Left ventricle myocardium superior (tissue), 1 donor: ENCODE measurements around the gene TMBIM4. TPM values are rescaled to one million over a fixed set of nuclear protein-coding genes. Genes with fewer than 3 reads are reported as not detected.

Source experiments
- ATAC-seq: fragments of 200-7000 bp; cut with Tn5 transposase; one replicate; pipeline ENCODE4 v1.9.1; 2020; ENCODE audit warnings: mild to moderate bottlenecking, moderate library complexity
- DNase-seq: peaks from one replicate; pipeline ENCODE4 v3.0.0-alpha.2; 2020
- intact Hi-C: fragments of 100-400 bp; cut with micrococcal nuclease; formaldehyde crosslinking; loops from one replicate; pipeline ENCODE4 v1.11.0; 2022
- total RNA-seq: library from RNA; stranded (reverse); fragmentation: NEBNext Ultra II Directional; extraction: Animal tissue kit (Norgen Biotek cat#: 25700); gene quantifications from one replicate; pipeline ENCODE4 v1.2.1, GENCODE V29; 2021
- donor health status: DM: no; HTN: yes; CAD: no; lungs with severe emphysema.

The TMBIM4 gene
- total RNA-seq, 1 donor from 2014 or later = 65.9 TPM

DNA sequence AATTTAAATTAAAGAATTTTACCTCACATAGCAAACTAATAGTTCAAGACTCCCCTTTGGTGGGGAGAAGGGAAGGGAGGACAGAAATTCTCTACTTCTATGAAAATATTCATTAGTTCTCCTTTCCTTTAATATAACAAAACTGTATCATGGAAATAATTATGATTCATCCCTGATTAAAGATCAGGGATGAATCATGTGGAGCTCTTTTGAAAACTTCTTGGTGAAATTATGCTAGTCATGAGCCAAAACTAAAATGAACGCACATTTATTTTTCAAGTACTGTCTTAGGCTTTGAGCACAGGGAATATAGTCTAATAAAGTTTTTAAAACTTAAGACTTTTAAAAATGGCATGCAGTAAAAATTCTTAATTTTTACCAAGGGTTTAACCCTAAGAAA is 17.1 kb downstream of the TMBIM4 start:
- intact Hi-C loops = no loop called here
- DNase-seq = no peak
- no peak for ATAC-seq

DNA sequence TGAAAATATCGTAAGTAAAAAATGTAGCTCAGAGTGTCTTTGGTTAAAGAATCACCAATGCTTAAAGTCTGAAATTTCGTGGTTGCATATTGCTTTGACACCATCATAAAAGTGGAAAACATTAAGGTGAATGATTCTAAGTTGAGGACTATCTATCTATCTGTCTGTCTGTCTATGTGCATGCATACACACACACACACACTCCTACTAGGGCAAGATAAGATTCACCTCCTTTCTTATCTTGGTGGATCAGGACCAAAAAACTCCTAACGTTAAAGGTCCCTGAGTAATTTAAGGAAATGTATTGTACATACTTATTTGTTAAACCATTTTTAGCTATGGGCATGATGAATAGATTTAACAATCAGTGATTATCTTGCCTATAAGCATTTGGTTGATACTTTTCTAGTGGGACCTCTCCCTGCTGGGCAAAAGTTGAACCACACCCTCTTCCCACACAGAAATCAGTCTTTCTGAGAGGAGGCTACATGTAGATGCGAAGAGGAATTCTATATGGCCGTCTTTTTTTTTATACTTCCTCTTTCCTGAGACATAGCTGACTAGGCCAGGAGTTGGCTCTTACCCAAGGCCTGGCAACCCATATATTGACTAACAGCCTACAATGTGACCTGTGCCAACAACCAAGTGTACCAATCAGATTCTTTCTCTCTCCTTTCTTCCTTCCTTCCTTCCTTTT is 19.9 kb downstream of the TMBIM4 start:
- ATAC-seq = peak; percentile 54
- intact Hi-C loops = no loop called here
- DNase-seq = peak; percentile 29

DNA sequence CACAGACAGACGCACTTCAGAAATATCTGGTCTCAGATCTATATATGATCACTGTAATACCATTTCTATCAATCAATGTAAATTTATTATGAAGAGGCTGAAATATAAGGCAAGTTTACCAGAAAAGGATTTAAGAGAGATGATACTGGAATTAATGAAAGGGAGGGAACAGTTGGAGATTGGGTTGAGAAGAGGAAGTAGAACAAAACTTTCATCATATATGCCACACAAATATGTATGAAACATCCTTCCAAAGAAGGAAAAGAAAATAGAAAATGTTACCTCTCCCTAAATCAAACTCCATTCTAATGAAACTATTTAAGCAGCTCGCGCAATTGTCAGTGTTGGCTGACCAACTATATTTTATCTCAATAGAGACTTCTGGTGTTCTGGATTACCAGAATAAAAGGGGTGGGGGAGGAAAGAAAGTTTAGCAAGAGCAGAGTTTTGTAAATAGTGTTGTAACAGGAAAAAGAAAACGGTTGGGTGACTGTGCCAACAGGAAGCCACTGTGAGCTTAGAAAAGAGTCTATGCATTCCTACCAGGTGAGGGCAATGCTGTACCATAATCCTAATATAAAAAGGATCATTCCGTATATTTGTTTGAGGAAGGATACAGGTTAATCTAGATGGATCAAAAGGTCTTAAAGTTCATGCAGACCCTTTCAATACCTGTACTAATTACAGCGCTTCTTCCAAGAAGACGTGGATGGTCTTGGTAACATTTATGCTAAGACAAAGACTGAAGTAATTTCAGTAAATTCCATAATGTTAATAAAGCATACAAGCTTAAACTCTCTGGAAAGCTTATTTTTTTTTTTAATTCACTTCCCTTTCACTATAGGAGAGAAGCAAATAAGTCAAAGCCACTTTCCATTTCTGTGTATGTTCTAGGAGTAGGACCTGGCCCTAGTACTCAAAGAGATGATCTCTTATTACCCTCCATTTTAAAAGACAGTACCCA is 24.7 kb downstream of the TMBIM4 start:
- intact Hi-C loops = no loop called here
- peak; percentile 20 for DNase-seq
- ATAC-seq = peak; percentile 80

DNA sequence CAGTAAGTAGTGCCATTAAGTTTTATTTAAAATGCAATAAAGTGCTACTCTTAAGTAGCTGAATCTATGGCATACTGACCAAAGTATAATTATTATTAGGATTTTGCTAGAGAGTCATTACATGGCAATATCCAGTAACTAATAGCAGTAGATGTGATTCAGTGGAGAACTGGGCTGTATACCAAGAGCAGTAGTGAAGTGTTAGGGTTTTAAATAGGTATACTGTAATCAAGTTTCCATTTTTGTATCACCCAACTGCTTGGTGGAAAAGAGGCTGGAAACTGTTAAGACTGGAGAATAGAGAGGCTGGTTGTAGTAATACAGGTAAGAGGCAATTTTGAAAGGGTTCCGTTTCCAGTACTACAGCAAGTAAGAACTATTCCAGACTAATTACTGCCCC is 25.9 kb downstream of the TMBIM4 start:
- ATAC-seq (peak; percentile 91), DNase-seq (no peak)
- intact Hi-C loops = no loop called here

DNA sequence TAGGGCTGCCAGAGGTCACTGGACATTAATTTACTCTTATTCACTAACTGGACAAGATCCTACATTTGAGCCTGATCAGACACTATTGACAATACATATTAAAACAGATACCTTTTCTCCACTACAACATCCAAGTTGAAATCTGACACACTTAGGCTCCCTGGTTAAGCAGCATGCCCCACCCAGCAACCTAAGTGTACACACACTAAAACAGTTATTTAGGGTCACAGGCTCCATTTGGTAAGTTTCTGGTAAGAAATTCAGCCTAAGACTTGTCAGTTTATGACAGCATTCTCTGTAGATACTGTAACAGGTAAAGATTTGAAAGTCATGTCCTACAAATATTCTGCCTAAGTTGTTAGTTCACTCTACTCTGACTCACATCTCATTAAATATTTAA is 27.0 kb downstream of the TMBIM4 start:
- intact Hi-C loops = no loop called here
- DNase-seq (no peak), ATAC-seq (no peak)

DNA sequence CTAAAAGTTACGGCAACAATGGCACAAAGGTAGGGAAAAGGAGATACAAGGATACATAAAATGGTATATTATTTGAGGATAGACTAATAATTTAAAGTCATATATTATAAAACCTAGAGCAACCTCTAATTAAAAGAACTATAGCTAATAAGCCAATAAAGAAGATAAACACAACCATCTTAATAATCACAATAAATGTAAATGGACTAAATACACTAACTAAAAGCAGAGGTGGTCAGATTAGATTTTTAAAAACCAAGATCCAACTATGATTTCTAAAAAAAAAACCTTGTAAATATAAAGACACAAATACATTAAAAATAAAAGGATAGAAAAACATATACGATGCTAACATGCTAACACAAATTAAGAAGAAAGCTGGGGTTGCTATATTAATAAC is 28.5 kb downstream of the TMBIM4 start:
- ATAC-seq (no peak), DNase-seq (no peak)
- intact Hi-C loops = no loop called here

DNA sequence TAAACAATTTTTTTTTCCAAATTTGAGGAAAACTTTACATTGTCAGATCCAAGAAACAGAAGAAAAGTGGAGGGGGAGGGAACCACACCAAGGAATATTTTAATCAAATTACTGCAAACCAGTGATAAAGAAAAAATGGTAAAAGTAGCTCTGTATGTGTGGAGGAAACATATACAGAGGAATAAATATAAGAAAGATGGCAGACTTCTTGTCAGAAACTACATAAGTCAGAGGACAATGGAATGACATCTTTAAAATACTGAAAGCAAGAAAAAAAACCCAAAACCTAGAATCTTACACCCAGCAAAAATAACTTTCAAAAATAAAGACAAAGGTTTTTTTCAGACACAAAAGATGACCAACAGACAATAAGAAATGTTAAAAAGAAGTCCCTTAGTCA is 29.1 kb downstream of the TMBIM4 start:
- DNase-seq = no peak
- no peak for ATAC-seq
- intact Hi-C loops = no loop called here

DNA sequence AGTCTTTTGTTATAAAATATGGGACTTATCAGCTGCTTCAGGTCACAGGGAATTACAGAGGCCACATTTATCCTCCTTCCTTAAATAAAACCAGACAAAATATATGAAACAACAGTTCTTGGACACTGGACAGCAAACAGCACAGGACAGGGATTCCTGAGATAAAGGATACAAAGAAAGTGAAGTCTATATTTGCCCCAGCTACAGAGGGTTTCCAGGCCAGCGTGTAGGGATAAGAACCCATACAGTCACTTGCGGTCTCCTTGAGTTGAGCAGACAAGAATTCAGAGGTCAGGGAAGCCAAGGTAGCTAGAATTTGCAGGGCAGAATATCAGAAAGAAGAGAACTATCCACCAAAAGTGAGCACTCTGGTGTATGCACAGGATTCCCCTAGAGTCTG is 30.5 kb downstream of the TMBIM4 start:
- ATAC-seq (peak; percentile 75), DNase-seq (no peak)
- intact Hi-C loops = no loop called here

DNA sequence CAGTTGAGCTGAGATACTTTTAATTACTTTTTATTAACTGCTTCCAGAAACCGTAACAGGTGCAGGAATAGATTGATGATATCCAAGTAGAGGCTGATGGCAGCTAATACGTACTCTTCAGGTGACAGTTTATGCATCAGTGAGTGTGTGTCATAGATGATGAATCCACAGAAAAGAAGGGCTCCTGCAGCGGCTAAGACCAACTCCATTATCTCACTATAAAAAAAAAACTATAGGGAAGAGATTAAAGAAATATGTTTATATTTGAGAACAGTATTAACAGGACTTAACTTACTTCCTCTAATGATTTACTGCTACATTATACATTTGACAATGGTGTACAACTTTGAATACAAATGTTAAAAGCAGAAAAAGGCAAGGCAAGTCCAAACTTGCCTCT is 31.9 kb downstream of the TMBIM4 start:
- intact Hi-C loops = no loop called here
- DNase-seq (no peak), ATAC-seq (no peak)

DNA sequence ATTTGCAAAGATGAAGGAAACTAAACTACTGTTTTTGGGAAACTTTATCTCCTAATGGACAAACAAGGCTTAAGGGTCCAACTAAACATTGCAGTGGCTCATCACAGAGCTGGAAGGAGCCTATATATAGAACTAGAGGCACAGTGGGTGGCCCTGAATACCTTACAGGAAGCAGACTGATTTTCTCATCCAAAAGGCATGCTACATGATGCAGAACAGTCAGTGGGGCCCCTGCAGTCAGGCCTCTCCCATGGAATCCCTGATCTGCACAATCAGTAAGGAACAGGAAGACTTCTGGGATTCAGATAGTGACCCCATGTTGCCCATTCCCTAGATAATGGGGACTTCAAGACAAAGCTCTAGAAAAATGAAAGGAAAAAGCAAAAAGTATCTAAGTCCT is 37.4 kb downstream of the TMBIM4 start:
- ATAC-seq = peak; percentile 77
- no peak for DNase-seq
- intact Hi-C loops = no loop called here

DNA sequence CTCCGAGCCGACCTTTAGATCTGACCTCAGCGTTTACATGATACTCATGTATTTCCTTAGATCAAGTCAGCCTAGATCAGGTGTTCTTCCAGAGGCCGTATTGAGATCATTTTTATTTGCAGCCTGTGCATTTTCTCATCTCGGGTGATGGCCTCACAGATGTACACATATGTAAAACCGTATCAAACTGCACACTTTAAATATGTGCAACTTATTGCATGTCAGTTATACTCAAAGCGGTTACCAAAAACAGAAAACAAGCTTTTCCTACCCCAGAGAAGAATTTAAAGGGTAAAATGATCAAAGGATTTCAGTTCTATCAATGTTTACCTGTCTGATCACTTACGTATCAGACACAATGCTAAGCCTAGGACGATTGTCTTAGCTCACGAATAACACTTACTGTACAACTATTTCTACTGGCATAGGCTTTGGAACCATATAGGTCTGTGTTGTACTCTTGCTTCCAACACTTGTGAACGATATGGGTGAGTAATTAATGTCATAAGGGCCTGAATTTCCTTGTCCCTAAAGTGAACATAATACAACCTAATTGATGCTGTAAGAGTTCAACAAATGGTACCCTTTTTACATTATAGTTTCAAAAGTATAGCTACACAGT is 38.6 kb downstream of the TMBIM4 start:
- ATAC-seq = peak; percentile 3
- intact Hi-C loops = no loop called here
- no peak for DNase-seq

DNA sequence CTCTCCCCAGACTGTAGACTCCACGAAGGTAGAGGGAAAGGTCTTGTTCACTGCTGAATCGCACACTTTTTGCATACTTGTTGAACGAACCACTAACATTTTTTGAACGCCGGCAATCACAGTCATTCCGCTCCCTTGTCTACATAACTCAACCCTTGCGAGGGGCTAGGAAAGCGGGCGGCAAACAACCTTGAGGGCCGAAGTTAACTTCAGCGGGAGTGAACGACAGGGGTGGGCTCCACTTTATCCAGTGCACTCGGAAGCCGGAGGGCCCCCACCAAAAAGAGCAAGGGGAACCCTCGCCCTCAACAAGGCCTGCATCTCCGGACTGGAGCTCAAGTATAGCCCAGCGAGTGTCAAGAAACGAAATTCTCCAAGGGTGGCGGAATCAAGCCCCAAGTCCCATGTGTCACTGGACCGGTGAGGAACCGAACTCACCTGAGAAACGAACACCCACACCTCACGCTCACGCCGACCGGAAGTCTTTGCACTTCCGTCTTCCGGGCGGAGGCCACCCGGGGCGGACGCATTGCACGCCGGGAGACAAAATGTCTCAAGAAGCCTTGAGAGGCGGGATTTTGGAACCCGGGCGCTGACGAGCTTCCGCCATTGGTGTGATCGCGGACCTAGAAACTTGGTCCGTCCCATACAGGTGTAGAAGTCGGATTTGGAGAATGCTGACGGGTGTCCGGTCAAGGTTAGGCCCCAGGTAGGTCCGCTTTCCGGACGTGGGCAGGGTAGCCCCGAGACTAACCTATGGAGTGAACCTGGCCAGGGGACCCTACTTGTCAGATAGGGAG is 39.3 kb downstream of the TMBIM4 start, which contains the start of gene LLPH:
LLPH (minus strand) TSS at position 484 of the 800 bp plus-strand sequence. CDS start 1,644 bp downstream, outside the sequence.
- DNase-seq (peak; percentile 93), ATAC-seq (peak; percentile 96)
- intact Hi-C loops = no loop called here

DNA sequence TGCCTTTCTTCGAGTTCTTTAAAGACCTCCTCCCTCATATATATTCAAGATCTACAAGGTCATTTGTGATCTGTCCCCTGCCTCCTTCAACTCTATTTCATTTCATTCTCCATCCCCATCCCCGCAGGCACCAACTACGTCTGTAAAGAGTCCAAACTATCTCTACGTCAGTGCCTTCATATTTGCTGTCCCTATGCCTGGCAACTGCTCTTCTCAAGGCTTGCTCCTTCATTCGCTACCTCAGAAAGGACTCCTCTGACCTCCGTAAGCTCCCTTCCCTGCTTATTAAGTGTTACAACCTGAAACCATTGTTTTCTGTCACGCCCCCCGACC is 39.9 kb downstream of the TMBIM4 start:
- intact Hi-C loops = no loop called here
- DNase-seq (no peak), ATAC-seq (no peak)

DNA sequence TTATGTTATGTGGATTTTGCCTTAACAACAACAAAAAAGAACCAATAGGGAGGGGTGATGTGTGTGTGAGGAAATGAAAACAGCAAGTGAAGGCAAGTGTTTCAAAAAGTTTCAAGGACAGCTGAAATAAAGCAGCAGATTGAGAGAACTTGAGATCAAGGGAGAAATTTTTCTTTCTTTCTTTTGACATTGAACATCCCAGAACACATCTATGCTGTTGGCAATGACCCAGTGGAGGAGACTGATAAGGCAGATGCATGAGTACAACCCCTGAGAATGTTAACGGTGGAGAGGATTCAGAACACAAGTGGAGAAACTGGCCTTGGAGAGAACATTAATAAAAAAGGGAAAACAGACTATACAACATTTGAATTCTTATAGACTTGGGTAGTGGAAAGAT is 42.1 kb downstream of the TMBIM4 start:
- no peak for DNase-seq
- intact Hi-C loops = no loop called here
- ATAC-seq = no peak

DNA sequence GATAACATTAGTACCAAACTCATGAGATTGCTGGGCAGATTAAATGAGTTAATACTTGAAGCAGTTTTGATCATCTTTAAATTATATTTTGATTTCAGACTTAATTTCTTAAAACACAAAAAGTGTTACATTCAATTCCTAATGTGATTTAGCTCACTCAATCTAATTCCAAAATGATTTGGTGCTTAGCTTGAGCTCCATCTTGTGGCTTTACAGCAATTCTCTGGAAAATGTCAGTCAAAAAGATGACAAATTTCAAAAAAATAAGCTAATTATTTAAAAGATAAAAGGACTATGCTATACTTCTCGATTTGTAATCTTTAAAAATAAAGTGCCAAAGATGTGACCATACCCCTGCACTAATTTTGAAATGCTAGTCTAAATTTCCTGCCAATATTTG is 49.3 kb downstream of the TMBIM4 start:
- ATAC-seq = no peak
- intact Hi-C loops = no loop called here
- DNase-seq = no peak

DNA sequence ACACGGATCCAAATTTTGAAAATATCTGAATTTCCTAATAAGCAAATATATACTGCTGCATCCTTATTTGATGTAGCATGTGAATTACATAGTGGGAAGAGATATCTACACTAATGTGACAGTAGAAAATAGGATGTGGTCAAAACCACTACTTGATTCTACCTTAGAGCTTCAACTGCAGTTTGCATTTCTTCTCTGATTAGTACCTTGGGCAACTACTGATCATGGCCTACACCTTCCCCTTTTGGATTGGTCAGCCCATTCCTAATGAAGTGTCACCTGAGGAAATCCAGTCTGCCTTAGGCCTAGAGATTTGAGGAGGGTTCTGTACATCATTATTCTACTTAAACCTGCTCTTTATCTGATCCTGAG is 49.9 kb downstream of the TMBIM4 start:
- intact Hi-C loops = no loop called here
- DNase-seq (no peak), ATAC-seq (no peak)

DNA sequence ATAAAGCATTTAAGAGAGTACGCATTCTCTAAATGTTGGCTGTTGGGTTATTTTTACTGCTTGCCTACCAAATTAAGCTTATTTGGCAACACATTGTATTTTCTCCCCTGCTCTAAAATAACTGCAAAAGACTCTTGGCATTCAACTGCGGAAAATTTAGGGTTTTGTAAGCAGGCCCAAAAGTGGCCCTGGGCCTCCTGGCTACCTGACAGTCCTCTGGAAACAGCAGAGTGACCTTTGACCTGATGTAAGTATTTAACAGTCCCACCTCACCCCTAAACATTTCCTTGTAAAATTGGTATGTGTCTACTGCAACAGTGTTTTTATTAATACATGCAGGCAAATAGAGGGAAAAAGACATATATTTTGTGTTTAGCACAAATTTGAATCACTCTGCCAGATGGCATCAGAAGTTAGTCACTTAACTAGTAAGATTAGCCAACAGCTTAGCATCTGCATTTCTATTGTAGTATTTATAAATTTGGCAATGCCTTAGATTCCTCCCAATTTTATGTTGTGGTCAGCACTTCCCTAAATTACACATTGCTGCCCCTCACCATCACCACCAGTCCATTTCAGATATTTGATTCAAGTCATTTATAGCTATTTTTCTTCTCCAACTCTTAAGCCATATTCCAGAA is 50.4 kb downstream of the TMBIM4 start:
- ATAC-seq (no peak), DNase-seq (no peak)
- intact Hi-C loops = no loop called here

DNA sequence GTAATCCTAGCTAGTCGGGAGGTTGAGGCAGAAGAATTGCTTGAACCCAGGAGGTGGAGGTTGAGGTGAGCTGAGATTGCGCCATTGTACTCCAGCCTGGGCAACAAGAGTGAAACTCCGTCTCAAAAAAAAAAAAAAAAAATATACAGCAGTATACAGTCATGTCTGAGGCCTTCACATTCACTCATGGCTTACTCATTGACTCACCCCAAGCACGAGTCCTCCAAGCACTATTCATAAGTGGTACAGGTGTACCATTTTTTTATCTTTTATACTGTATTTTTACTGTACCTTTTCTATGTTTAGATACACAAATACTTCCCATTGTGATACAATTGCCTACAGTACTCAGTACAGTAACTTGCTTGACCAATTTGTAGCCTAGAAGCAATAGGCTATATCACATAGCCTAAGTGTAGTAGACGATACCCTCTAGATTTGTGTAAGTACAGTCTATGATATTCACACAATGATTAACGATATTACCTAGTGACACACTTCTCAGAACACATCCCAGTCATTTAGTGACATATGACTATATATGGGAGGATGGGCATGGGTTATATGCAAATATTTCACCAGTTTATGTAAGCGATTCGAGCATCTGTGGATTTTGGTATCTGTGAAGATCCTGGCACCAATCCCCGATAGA is 51.4 kb downstream of the TMBIM4 start:
- intact Hi-C loops = no loop called here
- DNase-seq (no peak), ATAC-seq (no peak)

DNA sequence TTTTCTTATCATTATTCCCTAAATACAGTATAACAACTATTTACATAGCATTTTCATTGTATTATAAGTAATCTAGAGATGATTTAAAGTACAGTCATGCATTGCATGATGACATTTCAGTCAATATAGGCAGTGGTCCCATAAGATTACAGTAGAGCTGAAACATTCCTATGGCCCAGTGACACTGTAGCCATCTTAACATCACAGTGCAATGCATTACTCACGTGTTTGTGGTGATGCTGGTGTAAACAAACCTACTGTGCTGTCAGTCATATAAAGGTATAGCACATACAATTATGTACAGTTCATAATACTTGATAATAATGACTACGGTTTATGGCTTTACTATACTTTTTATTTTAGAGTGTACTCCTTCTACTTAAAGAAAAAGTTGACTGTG is 52.6 kb downstream of the TMBIM4 start:
- intact Hi-C loops = no loop called here
- DNase-seq (no peak), ATAC-seq (no peak)
